ENCODE data around the gene CLCN1. TPM values are rescaled to one million over a fixed set of nuclear protein-coding genes. Genes with fewer than 3 reads are reported as not detected.

Gene CLCN1
- total RNA-seq, 2 donors from 2014 or later: 0.23 TPM; not detected in 1

GRCh38 chr7:143393267-143394041, 77.5 kb downstream of the CLCN1 start:
- Histone ChIP-seq H3K36me3 (peaks cover 0 to 8% of the 10 kb centered on the region in 2 donors), H3K4me3 (no peak overlapping the region), H3K27me3 (replicated peaks; ENCODE audit: insufficient read depth) (no peaks in the 10 kb centered on the region), H3K9me3 (no peaks in the 10 kb centered on the region), H3K27ac (no peak overlapping the region), H3K4me1 (replicated peaks) (no peaks in the 10 kb centered on the region)
- TF ChIP-seq POLR2A (IDR thresholded peaks at IDR 0.05) (no peak), POLR2AphosphoS5 (IDR thresholded peaks at IDR 0.05) (no peak), CTCF (IDR thresholded peaks at IDR 0.05) (no peak)
- DNase-seq (ENCODE audit: low spot score): no peak
- intact Hi-C loops (cut with DNase I): loop anchor here (10.0 kb wide), 1 partner anchor 539 kb away; the partner anchor contains the start of gene EPHB6
- WGBS: 80% methylated on average over 14 of the region's 14 CpGs

GRCh38 chr7:143394068-143394467, 78.2 kb downstream of the CLCN1 start:
- H3K4me1 ChIP-seq (replicated peaks): no peaks in the 10 kb centered on the region
- H3K36me3 ChIP-seq: peaks cover 0 to 1% of the 10 kb centered on the region in 2 donors
- no peaks in the 10 kb centered on the region for H3K9me3 ChIP-seq
- no peak for TF ChIP-seq CTCF (IDR thresholded peaks at IDR 0.05)
- no peak for TF ChIP-seq POLR2AphosphoS5 (IDR thresholded peaks at IDR 0.05)
- no peak for TF ChIP-seq POLR2A (IDR thresholded peaks at IDR 0.05)
- no peak overlapping the region for H3K27ac ChIP-seq
- 95% methylated on average over 6 of the region's 6 CpGs for WGBS
- H3K4me3 ChIP-seq: no peak overlapping the region
- DNase-seq (ENCODE audit: low spot score): no peak
- no peaks in the 10 kb centered on the region for H3K27me3 ChIP-seq (replicated peaks; ENCODE audit: insufficient read depth)
- intact Hi-C loops (cut with DNase I): loop anchor here (10.0 kb wide), 1 partner anchor 539 kb away; the partner anchor contains the start of gene EPHB6

GRCh38 chr7:143394777-143395176, 78.9 kb downstream of the CLCN1 start:
- Histone ChIP-seq H3K27ac (no peak overlapping the region), H3K4me1 (replicated peaks) (no peaks in the 10 kb centered on the region), H3K27me3 (replicated peaks; ENCODE audit: insufficient read depth) (no peaks in the 10 kb centered on the region), H3K9me3 (no peaks in the 10 kb centered on the region), H3K4me3 (no peak overlapping the region), H3K36me3 (no peaks in the 10 kb centered on the region)
- TF ChIP-seq CTCF (IDR thresholded peaks at IDR 0.05): no peak
- TF ChIP-seq POLR2A (IDR thresholded peaks at IDR 0.05): no peak
- TF ChIP-seq POLR2AphosphoS5 (IDR thresholded peaks at IDR 0.05): no peak
- WGBS: 88% methylated on average over 6 of the region's 6 CpGs
- intact Hi-C loops (cut with DNase I): loop anchor here (10.0 kb wide), 1 partner anchor 540 kb away; the partner anchor contains the start of gene EPHB6
- no peak for DNase-seq (ENCODE audit: low spot score)

- WGBS: 74% methylated on average over 21 of the region's 21 CpGs
- Histone ChIP-seq H3K4me3 (no peak overlapping the region), H3K9me3 (no peaks in the 10 kb centered on the region), H3K4me1 (replicated peaks) (no peaks in the 10 kb centered on the region), H3K27me3 (replicated peaks; ENCODE audit: insufficient read depth) (no peaks in the 10 kb centered on the region), H3K27ac (no peak overlapping the region), H3K36me3 (no peaks in the 10 kb centered on the region)
- DNase-seq (ENCODE audit: low spot score): no peak
- TF ChIP-seq CTCF (IDR thresholded peaks at IDR 0.05) (no peak), POLR2A (IDR thresholded peaks at IDR 0.05) (no peak), POLR2AphosphoS5 (IDR thresholded peaks at IDR 0.05) (no peak)
- intact Hi-C loops (cut with DNase I): loop anchor here (10.0 kb wide), 1 partner anchor 541 kb away; the partner anchor contains the start of gene EPHB6
These were observed 79.6 kb downstream of the CLCN1 start for GRCh38 chr7:143395187-143396149.

Measured in prostate gland (tissue), 2 donors.